KOPT-K1 (cell line): ENCODE data around the gene POU6F2.

Experiments
- H3K27ac ChIP-seq: fragments of 200-600 bp; sonication (generic); 2 replicates; pipeline ENCODE4 v1.5.1; 2016; ENCODE audit warnings: antibody characterized with exemption, mild to moderate bottlenecking, low read depth, low read length; ENCODE audit not compliant: poor library complexity, severe bottlenecking
- H3K36me3 ChIP-seq: fragments of 200-600 bp; sonication (generic); 2 replicates; pipeline ENCODE4 v1.5.1; 2017; ENCODE audit warnings: antibody characterized with exemption, mild to moderate bottlenecking, low read length, moderate library complexity; ENCODE audit not compliant: insufficient read depth
- H3K9me3 ChIP-seq: fragments of 200-600 bp; sonication (generic); 2 replicates; pipeline ENCODE4 v1.5.1; 2017; ENCODE audit warnings: antibody characterized with exemption, low read length, mild to moderate bottlenecking; ENCODE audit not compliant: insufficient read depth, poor library complexity, severe bottlenecking

The POU6F2 gene

GRCh38 chr7:39488467-39489393, 511.0 kb downstream of the POU6F2 start:
- peaks cover 3% of the 10 kb centered on the region for H3K9me3 ChIP-seq
- H3K36me3 ChIP-seq: no peaks in the 10 kb centered on the region
- H3K27ac ChIP-seq: no peak overlapping the region

- Histone ChIP-seq H3K9me3 (peaks cover under 1% of the 10 kb centered on the region), H3K36me3 (no peaks in the 10 kb centered on the region), H3K27ac (no peak overlapping the region)
Measured at GRCh38 chr7:39490296-39490695, 512.6 kb downstream of the POU6F2 start.

- Histone ChIP-seq H3K9me3 (no peaks in the 10 kb centered on the region), H3K27ac (no peak overlapping the region), H3K36me3 (no peaks in the 10 kb centered on the region)
Measured at GRCh38 chr7:39493934-39494333, 516.2 kb downstream of the POU6F2 start.

- H3K36me3 ChIP-seq: no peaks in the 10 kb centered on the region
- H3K9me3 ChIP-seq: no peaks in the 10 kb centered on the region
- H3K27ac ChIP-seq: no peak overlapping the region
Measured at GRCh38 chr7:39501358-39501757, 523.6 kb downstream of the POU6F2 start.

GRCh38 chr7:39504963-39505362, 527.3 kb downstream of the POU6F2 start:
- H3K27ac ChIP-seq: no peak overlapping the region

GRCh38 chr7:39507866-39508551, 530.3 kb downstream of the POU6F2 start:
- H3K36me3 ChIP-seq: no peaks in the 10 kb centered on the region
- H3K27ac ChIP-seq: no peak overlapping the region
- no peaks in the 10 kb centered on the region for H3K9me3 ChIP-seq

More at GRCh38 chr7:39504963-39505362, 527.3 kb downstream of the POU6F2 start:
- Histone ChIP-seq H3K9me3 (no peaks in the 10 kb centered on the region), H3K36me3 (no peaks in the 10 kb centered on the region)

GRCh38 chr7:39509436-39509835, 531.7 kb downstream of the POU6F2 start:
- Histone ChIP-seq H3K27ac (no peak overlapping the region), H3K36me3 (no peaks in the 10 kb centered on the region), H3K9me3 (no peaks in the 10 kb centered on the region)

- H3K9me3 ChIP-seq: no peaks in the 10 kb centered on the region
- H3K36me3 ChIP-seq: no peaks in the 10 kb centered on the region
- no peak overlapping the region for H3K27ac ChIP-seq
Measured at GRCh38 chr7:39509912-39510311, 532.2 kb downstream of the POU6F2 start.

- Histone ChIP-seq H3K9me3 (no peaks in the 10 kb centered on the region), H3K27ac (no peak overlapping the region), H3K36me3 (no peaks in the 10 kb centered on the region)
Measured at GRCh38 chr7:39510864-39511354, 533.2 kb downstream of the POU6F2 start.

GRCh38 chr7:39515534-39516228, 538.0 kb downstream of the POU6F2 start:
- no peak overlapping the region for H3K27ac ChIP-seq
- H3K36me3 ChIP-seq: no peaks in the 10 kb centered on the region
- no peaks in the 10 kb centered on the region for H3K9me3 ChIP-seq

- no peaks in the 10 kb centered on the region for H3K9me3 ChIP-seq
- H3K27ac ChIP-seq: no peak overlapping the region
- H3K36me3 ChIP-seq: no peaks in the 10 kb centered on the region
Measured at GRCh38 chr7:39516498-39516897, 538.8 kb downstream of the POU6F2 start.

- no peaks in the 10 kb centered on the region for H3K36me3 ChIP-seq
- H3K27ac ChIP-seq: no peak overlapping the region
- H3K9me3 ChIP-seq: no peaks in the 10 kb centered on the region
Measured at GRCh38 chr7:39517240-39517639, 539.5 kb downstream of the POU6F2 start.
